CD4-positive, alpha-beta T cell treated with Interleukin-2 at 100 ng/mL for 4 hours (primary cell): ENCODE measurements around the gene TULP4.
"Not testable (repeated sequence)": the region's sequence is repeated elsewhere in the genome, so short reads cannot be mapped to it uniquely, and the experiment has no call there.

Experiments
- DNase-seq: peaks from one replicate; pipeline ENCODE4 v3.0.0-alpha.2; 2020; ENCODE audit warnings: low spot score

TULP4 gene

DNA sequence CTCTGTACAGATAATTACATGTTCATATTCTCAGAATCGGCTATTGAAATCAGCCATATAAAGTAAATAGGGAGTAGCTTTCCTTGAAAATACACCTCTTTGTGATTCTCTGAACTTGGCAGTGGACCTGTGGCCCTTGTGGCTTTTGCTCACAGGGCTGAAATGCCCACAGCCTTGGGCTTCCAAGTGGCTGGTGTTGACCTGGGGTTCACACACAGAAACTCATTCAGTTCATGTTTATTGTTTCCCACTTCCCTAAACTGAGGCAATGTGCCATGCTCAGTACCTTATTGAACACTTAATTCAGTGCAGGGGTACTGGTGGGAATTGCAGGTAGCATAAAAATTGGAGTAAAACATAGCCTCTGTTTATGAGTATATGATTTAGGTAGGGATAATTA is 19.1 kb upstream of the TULP4 start:
- no peak for DNase-seq

DNA sequence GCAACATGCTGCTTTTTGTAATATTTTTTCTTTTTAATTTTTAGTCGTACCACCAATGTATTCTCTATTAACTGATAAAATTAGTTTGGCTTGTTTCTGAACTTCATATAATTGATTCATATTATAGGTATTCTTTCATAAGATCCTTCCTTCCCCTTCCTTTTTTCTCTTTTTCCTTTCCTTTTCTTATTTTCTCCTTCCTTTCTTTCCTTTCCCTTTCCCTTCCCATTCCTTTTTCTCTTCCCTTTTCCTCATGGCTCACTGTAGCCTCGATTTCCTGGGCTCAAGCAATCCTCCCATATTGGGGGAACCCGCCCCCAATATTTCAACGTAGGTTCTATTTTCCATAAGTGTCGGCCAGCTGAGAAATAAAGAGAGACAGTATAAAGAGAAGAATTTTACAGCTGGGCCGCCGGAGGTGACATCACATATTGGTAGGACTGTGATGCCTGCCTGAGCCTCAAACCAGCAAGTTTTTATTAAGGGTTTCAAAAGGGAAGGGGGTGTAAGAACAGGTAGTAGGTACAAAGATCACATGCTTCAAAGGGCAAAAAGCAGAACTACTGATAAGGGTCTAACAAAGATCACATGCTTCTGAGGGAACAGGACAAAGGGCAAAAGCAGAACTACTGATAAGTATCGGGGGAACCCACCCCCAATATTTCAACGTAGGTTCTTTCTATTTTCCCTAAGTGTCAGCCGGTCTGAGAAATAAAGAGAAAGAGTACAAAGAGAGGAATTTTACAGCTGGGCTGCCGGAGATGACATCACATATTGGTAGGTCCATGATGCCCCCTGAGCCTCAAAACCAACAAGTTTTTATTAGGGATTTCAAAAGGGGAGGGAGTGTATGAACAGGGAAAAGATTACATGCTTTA is 16.1 kb upstream of the TULP4 start:
- not testable (repeated sequence) for DNase-seq

DNA sequence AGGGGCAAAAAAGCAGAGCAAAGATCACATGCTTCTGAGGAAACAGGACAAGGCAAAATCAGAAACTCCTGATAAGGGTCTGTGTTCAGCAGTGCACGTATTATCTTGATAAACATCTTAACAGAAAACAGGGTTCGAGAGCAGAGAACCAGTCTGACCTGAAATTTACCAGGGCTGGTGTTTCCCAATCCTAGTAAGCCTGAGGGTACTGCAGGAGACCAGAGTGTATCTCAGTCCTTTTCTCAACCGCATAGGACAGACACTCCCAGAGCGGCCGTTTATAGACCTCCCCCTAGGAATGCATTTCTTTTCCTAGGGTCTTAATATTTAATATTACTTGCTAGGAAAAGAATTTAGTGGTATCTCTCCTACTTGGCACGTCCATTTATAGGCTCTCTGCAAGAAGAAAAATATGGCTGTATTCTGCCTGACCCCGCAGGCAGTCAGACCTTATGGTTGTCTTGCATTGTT is 15.4 kb upstream of the TULP4 start:
- not testable (repeated sequence) for DNase-seq

DNA sequence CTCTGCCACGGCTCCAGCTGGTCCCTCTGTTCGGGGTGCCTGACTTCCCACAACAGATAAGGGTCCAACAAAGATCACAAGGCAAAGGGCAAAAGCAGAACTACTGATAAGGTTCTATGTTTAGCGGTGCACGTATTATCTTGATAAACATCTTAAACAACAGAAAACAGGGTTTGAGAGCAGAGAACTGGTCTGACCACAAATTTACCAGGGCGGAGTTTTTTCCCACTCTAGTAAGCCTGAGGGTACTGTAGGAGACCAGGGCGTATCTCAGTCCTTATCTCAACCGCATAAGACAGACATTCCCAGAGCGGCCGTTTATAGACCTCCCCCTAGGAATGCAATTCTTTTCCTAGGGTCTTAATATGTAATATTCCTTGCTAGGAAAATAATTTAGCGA is 14.6 kb upstream of the TULP4 start:
- DNase-seq, result not testable (repeated sequence)

DNA sequence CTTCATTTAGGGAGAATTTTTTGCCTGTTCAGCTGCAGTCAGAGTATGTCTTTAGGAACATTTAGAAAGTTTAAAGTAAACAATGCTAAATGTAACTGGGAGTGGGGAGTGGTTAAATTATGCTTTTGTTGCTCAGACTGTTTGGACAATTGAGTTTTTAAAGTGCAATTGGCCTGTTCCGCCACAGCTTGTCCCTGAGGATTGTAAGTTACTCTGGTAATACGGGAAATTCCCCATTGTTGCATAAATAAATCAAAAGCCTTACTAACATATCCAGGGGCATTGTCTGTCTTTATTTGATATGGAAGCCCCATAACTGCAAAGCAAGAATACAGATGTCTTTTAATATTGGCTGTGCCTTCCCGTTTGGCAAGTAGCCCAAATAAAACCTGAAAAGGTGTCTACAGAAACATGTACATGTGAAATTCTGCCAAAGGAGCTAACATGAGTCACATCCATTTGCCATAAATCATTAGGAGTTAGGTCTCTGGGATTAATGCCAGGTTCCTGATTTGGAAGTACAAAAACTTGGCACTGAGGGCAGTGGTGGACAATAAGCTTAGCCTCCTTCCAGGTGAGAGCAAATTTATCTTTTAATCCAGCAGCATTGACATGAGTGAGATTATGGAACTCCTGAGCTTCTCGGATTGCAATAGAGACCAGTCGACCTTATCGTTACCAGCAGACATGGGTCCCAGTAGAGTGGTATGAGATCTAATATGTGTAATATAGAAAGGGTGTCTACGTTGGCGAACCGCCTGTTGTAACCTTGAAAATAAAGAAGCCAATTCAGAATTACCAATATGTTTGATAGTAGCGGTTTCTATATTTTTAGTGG is 11.7 kb upstream of the TULP4 start:
- not testable (repeated sequence) for DNase-seq

DNA sequence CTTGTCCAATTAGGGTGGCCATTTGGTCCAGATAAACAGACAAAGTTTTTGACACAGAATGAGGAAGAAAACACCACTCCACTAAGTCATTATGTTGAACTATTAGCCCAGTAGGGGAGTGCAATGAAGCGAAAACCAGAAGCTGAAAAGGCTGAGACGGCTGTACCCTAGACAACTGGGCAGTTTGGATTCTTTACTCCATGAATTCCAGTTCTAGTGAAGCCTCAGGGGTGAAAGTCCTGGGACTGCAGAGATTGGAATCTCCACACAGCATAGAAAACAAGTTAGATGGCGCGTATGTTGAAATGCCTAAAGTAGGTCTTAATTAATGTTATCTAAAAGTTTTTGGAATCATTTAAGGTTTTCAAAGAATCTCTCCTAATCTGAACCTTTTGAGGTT is 10.7 kb upstream of the TULP4 start:
- not testable (repeated sequence) for DNase-seq

DNA sequence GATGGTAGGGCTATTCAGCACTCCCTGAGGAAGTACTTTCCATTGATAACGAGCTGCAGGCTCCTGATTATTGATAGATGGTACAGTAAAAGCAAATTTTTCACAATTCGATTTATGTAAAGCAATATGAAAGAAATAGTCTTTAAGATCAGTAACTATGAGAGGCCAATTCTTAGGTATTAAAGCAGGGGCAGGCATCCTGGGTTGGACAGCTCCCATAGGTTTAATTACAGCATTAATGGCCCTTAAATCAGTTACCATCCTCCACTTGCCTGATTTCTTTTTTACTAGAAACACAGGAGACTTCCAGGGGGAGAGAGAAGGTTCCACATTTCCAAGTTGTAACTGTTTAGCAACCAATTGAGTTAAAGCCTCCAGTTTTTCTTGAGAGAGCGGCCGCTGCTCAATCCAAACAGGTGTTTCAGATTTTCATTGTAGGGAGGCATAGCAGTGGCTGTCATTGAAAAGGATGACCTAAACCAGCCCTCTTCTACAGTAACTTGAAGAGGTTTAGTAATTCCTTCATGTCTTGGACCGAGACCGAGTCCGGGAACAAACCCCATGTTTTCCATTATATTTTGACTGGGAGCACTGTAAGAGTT is 10.0 kb upstream of the TULP4 start:
- DNase-seq, result not testable (repeated sequence)

DNA sequence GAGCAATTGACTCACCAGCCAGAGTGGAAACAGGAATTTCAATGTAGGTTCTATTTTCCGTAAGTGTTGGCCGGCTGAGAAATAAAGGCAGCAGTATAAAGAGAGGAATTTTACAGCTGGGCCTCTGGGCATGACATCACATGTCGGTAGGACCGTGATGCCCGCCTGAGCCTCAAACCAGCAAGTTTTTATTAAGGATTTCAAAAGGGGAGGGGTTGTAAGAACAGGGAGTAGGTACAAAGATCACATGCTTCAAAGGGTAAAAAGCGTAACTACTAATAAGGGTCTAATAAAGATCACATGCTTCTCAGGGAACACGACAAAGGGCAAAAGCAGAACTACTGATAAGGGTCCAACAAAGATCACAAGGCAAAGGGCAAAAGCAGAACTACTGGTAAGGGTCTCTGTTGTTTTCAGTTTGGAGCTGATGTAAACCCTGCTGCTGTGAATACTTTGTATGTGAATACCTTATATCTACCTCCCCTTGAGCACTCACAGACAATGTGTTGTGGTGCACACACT is 9.0 kb upstream of the TULP4 start:
- DNase-seq, result no peak

DNA sequence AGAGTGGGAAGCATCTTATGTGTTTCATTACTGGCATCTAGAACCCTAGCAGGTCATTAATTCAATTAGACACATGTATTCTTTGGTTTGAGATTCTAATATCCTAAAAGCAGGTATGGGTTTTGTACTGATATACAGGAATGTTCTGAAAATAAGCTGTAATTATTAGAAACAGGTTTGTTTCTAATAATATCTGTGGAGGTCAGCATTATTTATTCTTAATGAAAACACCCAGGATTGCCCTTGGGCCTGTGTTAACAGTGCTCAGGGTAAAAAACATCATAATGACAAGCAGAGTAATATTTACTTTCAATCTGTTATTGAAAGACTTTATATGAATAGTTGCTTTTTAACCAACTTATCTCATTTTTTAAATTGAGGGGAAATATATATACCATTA is 8.0 kb upstream of the TULP4 start:
- DNase-seq, result no peak

DNA sequence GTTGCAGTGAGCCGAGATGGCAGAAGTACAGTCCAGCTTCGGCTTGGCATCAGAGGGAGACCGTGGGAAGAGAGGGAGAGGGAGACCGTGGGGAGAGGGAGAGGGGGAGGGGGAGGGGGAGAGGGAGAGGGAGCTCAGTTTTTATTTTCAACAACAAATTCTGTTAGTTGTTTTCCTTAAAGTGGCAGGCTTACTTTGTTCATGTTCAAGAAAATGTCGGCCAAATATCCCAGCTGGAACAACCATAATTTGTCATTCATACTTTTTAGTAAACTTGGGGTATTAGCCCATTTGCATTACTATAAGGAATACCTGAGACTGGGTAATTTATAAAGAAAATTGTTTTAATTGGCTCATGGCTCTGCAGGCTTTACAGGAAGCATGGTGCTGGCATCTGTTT is 2.5 kb upstream of the TULP4 start:
- no peak for DNase-seq

DNA sequence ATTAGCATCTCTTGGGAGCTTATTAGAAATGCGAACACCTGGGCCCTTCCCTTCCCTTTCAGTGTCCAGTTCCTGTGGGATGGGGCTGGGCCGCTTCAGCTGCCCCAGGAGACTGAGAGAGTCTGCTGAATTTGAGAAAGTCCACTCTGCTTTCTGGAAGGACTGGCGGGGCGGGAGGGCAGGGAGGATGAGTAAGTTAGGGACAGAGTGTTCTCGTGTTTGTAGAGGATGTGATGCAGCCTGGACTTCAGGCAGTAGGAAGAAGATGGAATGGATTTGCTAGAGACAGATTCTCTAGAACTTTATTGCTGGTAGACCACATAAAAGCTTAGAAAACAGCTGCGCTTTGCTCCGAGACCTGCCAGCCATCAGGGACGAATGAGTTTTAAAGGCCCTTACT is 1.1 kb upstream of the TULP4 start:
- DNase-seq, result no peak

DNA sequence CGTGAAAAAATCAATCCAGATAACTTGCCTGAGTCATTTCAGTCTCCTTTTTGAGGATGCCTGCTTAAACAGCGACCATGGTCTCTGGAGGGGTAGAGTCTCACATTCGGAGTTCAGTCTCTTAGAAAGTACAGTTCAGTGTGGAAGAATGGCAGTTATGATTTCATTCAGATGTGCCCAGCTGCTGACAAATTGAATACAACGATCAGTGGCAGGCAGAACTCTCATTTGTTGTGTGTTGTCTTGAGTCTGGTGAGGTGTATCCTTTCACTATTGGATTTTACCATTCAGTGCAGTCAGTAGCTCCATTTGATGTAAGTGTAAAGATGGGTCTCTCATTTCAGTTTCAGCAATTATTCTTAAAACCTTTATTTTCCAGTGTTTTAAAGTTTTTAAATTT is 639 bp upstream of the TULP4 start:
- DNase-seq, result no peak

DNA sequence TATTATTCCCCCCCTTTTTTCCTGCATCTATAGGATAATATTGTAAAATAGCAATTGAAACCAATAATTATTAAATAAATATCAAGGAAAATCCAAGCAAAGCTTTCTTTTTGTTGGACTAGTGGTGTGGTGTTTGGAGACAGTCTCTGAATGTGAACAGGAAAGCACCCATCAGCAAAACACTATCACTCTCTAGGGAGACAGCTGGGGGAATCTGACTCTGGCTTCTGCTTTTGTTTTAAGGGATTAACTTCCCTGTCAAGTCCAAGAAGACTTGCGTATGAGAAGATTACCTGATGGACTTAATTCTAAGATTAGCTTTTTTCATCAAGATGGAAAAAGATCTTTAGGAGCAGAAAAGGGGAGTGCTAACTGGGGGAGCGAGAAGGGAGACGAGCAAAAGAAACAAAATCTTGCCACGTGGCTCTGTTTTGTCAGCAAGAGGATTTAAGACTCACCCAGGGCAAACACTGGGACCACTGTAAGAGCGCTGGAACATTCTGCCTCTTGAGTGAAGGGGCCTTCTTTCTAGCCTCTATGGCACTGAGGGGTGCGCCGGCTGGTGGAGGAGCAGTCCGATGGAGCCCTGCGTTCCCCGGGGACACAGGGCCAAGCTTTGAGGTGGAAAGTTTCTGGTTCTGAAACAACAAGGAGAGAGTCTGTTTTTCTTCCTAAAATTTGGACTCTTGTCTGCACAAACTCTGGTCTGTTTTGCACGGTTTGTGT is 570 bp downstream of the TULP4 start:
- DNase-seq, result no peak

DNA sequence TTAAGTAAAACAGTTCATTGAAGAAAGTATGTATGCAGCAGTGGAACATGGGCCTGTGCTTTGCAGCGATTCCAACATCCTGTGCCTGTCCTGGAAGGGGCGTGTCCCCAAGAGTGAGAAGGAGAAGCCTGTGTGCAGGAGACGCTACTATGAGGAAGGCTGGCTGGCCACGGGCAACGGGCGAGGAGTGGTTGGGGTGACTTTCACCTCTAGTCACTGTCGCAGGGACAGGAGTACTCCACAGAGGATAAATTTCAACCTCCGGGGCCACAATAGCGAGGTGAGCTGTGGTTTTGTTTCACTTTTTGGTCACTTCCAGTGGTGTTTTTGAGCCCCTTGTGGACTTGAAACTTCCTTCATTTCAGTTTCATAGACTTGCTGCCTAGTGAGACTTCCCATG is 1.7 kb downstream of the TULP4 start:
- DNase-seq, result no peak

DNA sequence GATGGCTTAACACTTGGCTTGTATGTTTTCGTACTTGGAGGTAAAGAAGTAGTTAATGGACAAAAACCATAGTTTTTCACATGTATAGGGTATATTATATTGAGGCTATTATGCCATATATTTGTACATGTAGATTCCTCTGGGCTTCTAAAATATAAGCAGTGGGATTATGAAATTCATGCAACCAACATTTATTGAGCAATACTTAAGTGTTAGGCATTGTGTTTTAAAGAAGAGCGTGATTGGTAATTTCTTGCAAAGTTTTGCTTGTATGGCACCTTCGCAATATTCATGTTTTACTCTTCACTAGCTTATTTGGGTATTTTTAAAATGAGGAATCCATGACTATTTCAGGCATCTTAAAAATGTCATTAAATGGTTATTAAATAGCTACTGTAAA is 2.5 kb downstream of the TULP4 start:
- no peak for DNase-seq

DNA sequence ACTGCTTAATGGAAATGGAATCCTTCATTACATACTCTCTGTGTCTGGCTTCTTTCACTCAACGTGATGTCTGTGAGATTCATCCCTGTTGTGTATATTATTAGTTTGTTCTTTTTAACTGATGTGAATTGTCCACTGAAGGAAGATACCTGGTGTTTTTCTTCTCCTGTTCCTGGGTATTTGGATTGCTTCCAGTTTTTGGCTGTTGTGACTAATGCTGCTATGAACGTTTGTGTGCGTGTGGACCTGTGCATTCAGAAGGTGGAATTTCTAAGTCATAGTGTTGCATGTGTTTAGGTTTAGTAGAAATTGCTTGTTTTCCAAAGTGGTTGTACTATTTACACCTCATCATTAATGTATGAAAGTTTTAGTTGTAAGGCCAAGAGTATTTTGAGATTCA is 3.8 kb downstream of the TULP4 start:
- no peak for DNase-seq

DNA sequence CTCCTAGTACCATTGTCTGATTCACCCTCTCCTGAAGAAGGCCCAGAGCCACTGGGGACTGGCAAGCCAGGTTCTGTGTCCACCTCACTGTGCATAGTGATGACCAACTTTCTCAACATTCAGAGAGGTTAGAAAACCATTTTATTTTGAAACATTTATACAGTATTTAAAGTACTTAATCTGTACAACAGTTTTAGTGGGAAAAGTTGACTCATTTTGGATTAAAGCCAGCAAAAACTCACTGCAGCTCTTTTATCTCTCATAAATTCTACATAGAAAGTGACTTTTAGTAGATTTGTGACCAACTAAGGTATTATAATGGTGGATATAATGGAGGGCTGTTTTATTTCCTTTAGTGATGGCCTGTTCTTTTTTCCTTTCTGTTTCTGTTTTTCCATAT is 9.7 kb downstream of the TULP4 start:
- DNase-seq, result no peak

DNA sequence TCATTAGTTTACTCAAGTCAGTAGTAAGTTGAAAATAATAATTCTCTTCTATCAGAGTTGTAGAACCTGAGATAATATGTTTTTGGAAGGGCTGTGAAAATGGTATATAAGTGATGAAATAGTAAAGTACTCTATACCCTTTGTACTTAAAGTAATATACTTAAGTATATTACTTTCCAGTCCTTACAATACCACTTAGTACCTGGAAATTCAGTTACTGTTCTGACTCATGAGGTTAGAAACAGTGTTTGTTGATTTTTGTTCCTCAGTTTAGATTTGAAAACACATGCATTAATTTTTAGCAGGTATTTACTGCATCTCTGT is 10.1 kb downstream of the TULP4 start:
- no peak for DNase-seq

DNA sequence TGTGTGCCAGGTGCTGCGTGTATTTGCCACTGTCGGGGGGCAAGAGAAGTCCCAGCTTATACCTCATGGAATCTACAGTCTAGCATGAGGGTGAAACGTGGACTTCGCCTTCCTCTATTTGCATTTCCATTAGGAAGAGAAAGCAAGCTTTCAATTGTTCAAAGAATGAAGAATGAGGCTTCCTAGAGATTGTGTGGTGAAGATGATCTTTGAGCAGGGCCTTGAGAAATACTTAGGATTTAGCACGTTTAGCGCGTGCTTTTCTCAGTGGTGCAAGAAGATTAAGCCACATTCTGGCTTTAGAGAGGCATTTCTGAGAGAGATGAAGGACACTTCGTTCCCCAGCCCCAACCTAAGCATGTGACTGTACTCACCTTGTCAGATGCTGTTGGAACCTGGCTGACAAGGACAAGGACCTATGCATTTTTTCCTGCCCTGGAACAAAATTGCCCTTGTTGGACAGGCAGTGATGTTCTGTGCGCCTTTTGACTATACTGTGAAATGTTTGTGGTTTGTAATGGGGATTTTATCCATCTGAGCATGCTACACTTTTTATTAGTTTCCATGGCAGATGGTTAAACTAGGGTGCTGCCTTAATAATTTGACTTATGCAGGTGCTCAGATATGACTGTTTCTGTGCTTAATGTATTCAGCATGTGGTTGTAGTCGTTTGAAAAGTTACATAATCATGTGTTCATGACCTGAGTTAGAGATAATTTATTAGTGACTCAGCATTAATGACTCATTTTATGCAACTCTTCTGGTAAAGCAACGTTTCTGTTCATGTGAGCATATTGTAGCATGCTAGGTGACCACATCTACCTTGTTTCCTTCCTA is 10.7 kb downstream of the TULP4 start:
- peak; percentile 13 for DNase-seq

DNA sequence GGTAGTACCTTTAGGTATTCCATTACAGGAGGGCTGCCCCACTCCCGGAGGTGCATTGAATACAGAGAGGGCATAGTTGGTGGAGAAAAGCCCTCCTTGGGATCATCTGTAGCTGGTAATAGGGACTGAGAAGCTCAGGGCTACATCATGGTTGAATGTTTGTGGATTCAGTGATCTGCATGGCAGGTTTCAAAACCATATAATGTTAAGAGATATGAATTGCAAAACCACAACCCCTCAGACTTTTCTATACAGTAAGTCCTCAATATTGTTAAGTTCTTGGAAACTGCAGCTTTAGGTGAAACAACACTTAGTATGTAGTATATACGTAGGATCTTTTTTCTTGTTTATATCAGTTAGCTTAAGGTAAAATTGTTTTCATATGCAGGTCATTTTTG is 11.3 kb downstream of the TULP4 start:
- no peak for DNase-seq

DNA sequence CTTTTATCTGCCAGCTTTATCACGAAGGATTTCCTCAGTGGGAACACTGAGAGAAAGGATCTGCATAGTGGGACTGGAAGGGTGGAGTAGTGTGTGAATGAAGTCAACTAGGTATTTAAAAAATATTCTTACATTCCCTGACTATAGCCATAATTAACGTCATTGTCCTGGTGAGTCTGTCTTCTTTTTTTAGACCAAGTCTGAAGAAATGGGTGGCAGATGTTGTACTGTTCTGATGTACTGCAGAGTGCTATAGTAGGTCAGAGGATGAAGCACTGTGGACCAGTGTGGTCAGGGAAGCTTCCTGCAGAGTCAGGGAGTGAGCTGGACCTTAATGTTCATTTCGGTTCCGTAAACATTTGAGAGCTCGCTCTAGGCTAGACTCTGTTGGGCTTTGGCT is 11.9 kb downstream of the TULP4 start:
- no peak for DNase-seq
